Brain microvascular endothelial cell (primary cell): Measurements from ENCODE around the gene FLT1.

Experiments used
- DNase-seq: peaks from one replicate; pipeline ENCODE4 v3.0.0-alpha.2; 2020
- H3K27ac ChIP-seq: fragments of 250-450 bp; sonication (Bioruptor Pico); 2 replicates; pipeline ENCODE4 v1.5.1; 2020; ENCODE audit warnings: mild to moderate bottlenecking, moderate library complexity
- H3K27me3 ChIP-seq: fragments of 250-450 bp; sonication (Bioruptor Pico); replicated peaks from 2 replicates; pipeline ENCODE4 v1.5.1; 2020; ENCODE audit warnings: mild to moderate bottlenecking
- H3K36me3 ChIP-seq: fragments of 250-450 bp; sonication (Bioruptor Pico); replicated peaks from 2 replicates; pipeline ENCODE4 v1.5.1; 2020; ENCODE audit warnings: mild to moderate bottlenecking
- H3K4me3 ChIP-seq: 2 replicates; pipeline ENCODE4 v1.5.1; 2011; ENCODE audit warnings: low read depth, mild to moderate bottlenecking, control low read depth, low read length, moderate library complexity
- in situ Hi-C: cut with HindIII; loops from 2 replicates; pipeline ENCODE4 v1.10.0; 2017; ENCODE audit warnings: low sequenced_read_pairs, low pct_ligation_motif_present
- TF ChIP-seq, protein P1 (sequence below): IDR thresholded peaks from 2 replicates; pipeline ENCODE4 v1.5.1; 2011; ENCODE audit warnings: low read depth, mild to moderate bottlenecking, moderate library complexity, low read length, control low read depth, inconsistent platforms; ENCODE audit errors: missing control alignments

Gene FLT1

DNA sequence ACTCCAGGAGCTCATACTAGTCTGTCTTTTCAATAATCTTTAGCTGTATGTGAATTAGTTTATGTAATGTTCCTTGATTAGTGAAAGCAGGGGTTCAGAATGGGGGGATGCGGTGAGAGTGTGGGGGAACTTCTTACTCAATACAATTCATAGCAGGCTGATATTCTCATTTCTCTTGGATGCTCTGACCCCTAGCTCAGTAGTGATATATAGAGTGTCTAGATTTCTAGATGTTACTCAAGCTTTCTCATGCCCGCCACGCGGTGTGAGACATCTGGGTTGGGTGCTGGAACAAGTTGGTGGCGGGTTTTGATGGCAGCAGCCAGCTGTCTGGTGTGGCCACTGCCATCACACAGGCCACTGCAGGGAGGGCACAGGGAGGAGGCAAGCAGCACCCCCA is 39.3 kb upstream of the FLT1 start:
- H3K27me3 ChIP-seq, result no peaks in the 10 kb centered on the region
- no peak overlapping the region for H3K27ac ChIP-seq
- in situ Hi-C loops, result no loop called here
- TF ChIP-seq, protein P1, sequence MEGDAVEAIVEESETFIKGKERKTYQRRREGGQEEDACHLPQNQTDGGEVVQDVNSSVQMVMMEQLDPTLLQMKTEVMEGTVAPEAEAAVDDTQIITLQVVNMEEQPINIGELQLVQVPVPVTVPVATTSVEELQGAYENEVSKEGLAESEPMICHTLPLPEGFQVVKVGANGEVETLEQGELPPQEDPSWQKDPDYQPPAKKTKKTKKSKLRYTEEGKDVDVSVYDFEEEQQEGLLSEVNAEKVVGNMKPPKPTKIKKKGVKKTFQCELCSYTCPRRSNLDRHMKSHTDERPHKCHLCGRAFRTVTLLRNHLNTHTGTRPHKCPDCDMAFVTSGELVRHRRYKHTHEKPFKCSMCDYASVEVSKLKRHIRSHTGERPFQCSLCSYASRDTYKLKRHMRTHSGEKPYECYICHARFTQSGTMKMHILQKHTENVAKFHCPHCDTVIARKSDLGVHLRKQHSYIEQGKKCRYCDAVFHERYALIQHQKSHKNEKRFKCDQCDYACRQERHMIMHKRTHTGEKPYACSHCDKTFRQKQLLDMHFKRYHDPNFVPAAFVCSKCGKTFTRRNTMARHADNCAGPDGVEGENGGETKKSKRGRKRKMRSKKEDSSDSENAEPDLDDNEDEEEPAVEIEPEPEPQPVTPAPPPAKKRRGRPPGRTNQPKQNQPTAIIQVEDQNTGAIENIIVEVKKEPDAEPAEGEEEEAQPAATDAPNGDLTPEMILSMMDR, result no peak
- no peak for DNase-seq
- no peaks in the 10 kb centered on the region for H3K36me3 ChIP-seq
- H3K4me3 ChIP-seq, result no peak overlapping the region

GRCh38 chr13:28533441-28534166 is 38.7 kb upstream of the FLT1 start:
- Histone ChIP-seq H3K36me3 (no peaks in the 10 kb centered on the region), H3K27me3 (no peaks in the 10 kb centered on the region), H3K4me3 (no peak overlapping the region), H3K27ac (no peak overlapping the region)
- in situ Hi-C loops, result no loop called here
- TF ChIP-seq, protein P1, result no peak
- DNase-seq, result no peak

GRCh38 chr13:28533125-28533436 is 38.2 kb upstream of the FLT1 start:
- Histone ChIP-seq H3K27me3 (no peaks in the 10 kb centered on the region), H3K4me3 (peak overlapping the region; percentile 51), H3K36me3 (no peaks in the 10 kb centered on the region), H3K27ac (no peak overlapping the region)
- TF ChIP-seq, protein P1, result no peak
- DNase-seq, result no peak
- in situ Hi-C loops, result no loop called here

GRCh38 chr13:28532388-28533124 is 37.6 kb upstream of the FLT1 start:
- TF ChIP-seq, protein P1, result no peak
- no peaks in the 10 kb centered on the region for H3K27me3 ChIP-seq
- peak overlapping the region; percentile 51 for H3K4me3 ChIP-seq
- in situ Hi-C loops, result no loop called here
- no peak overlapping the region for H3K27ac ChIP-seq
- DNase-seq, result no peak
- H3K36me3 ChIP-seq, result no peaks in the 10 kb centered on the region

DNA sequence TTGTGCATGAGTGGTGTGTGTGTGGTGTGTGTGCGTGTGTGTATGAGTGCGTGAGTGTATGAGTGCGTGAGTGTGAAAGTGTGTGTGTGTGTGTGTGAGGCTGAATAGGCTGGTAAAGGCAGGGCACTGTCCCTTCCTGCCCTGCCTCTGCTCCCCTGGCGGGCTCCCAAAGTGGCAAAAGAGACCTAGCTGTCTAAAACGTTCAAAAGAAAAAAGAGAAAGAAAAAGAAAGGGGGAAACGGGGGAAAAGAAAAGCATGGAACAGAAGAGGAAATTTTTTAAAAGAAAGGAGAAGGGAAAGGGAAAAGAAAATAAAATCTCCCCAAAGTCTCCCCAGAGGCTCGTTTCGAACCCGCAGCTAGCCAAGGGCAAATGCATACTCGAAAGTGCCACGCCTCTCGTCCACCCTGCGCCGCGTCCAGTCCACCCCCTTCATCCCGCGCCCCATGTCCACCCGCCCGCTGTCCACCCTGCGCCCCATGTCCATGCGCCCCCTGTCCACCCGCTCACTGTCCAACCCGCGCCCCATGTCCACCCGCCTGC is 37.0 kb upstream of the FLT1 start:
- H3K36me3 ChIP-seq, result no peaks in the 10 kb centered on the region
- TF ChIP-seq, protein P1, result no peak
- DNase-seq, result no peak
- in situ Hi-C loops, result no loop called here
- H3K27me3 ChIP-seq, result no peaks in the 10 kb centered on the region
- H3K27ac ChIP-seq, result no peak overlapping the region
- H3K4me3 ChIP-seq, result peak overlapping the region; percentile 51
